PFSK-1 (cell line): ENCODE measurements around the gene RPS10.
A peak's percentile ranks its signal among the peaks of the same experiment; 100 is the strongest.

Experiments used
- FOXP2 ChIP-seq: optimal IDR thresholded peaks from 2 replicates; pipeline ENCODE3; 2011; ENCODE audit warnings: borderline replicate concordance, control low read depth, inconsistent platforms; ENCODE audit not compliant: insufficient read depth; ENCODE audit errors: extremely low read length, extremely low read depth
- POLR2AphosphoS5 ChIP-seq: IDR thresholded peaks from 2 replicates; pipeline ENCODE4 v1.6.1; 2012; ENCODE audit warnings: low read depth, mild to moderate bottlenecking, control low read depth, low read length, moderate library complexity
- REST ChIP-seq, 2 experiments: IDR thresholded peaks; 2 replicates each; pipeline versions ENCODE4 v1.6.1 to v1.8.0; 2011 to 2012; ENCODE audit warnings: low read depth in 2 of 2, low read length in 2 of 2, control low read depth in 1 of 2, inconsistent platforms in 1 of 2, mild to moderate bottlenecking in 1 of 2, moderate library complexity in 1 of 2; ENCODE audit not compliant: insufficient read depth in 1 of 2
- SIN3A ChIP-seq: IDR thresholded peaks from 2 replicates; pipeline ENCODE4 v1.6.1; 2012; ENCODE audit warnings: mild to moderate bottlenecking, low read length, moderate library complexity, borderline replicate concordance; ENCODE audit not compliant: insufficient read depth
- TAF1 ChIP-seq: IDR thresholded peaks from 2 replicates; pipeline ENCODE4 v1.6.1; 2012; ENCODE audit warnings: low read length, control low read depth, borderline replicate concordance; ENCODE audit not compliant: insufficient read depth

RPS10 gene

GRCh38 chr6:34437644-34437970, 11.7 kb upstream of the RPS10 start:
- TF ChIP-seq FOXP2 (no peak), REST (IDR thresholded peaks at IDR 0.05; ENCODE audit: insufficient read depth in 1 of 2, low read depth in 2 of 2, low read length in 2 of 2) (no peak), TAF1 (no peak), POLR2AphosphoS5 (no peak), SIN3A (no peak)

- TF ChIP-seq FOXP2, result no peak
- TF ChIP-seq SIN3A, result no peak
Measured at GRCh38 chr6:34436803-34437643, 11.2 kb upstream of the RPS10 start.

GRCh38 chr6:34435916-34436315, 10.0 kb upstream of the RPS10 start:
- TF ChIP-seq POLR2AphosphoS5 (no peak), REST (IDR thresholded peaks at IDR 0.05; ENCODE audit: insufficient read depth in 1 of 2, low read depth in 2 of 2, low read length in 2 of 2) (no peak), FOXP2 (no peak), SIN3A (no peak), TAF1 (no peak)

GRCh38 chr6:34425132-34425497, 754 bp downstream of the RPS10 start:
- TF ChIP-seq FOXP2, result no peak
- 0 out of 2 replicates have a peak, but pooled peaks have one; percentile 18 for TF ChIP-seq TAF1

- TF ChIP-seq TAF1, result no peak
- TF ChIP-seq POLR2AphosphoS5, result peak; percentile 10; the same call in 1 of the 2 replicates
Measured at GRCh38 chr6:34424200-34425131, 1.4 kb downstream of the RPS10 start.

- TF ChIP-seq SIN3A, result no peak
Measured at GRCh38 chr6:34423254-34423653, 2.6 kb downstream of the RPS10 start.

- TF ChIP-seq REST (IDR thresholded peaks at IDR 0.05; ENCODE audit: insufficient read depth in 1 of 2, low read depth in 2 of 2, low read length in 2 of 2), result no peak
- TF ChIP-seq POLR2AphosphoS5, result peak; percentile 51; the same call in 1 of the 2 replicates
Measured at GRCh38 chr6:34418367-34418766, 7.5 kb downstream of the RPS10 start.
